Astrocyte (in vitro differentiated cells and primary cell): ENCODE data around the gene ECSIT. TPM values are rescaled to one million over a fixed set of nuclear protein-coding genes. Genes with fewer than 3 reads are reported as not detected.

Experiments used
- DNase-seq: peaks from one replicate; pipeline ENCODE4 v3.0.0-alpha.2; 2010; ENCODE audit warnings: low read depth
- FAIRE-seq: peaks from 2 replicates; lab custom pipeline; 2011; peaks lifted over from hg19 to GRCh38; lab: Jason Lieb, UNC
- H2AFZ ChIP-seq: 2 replicates; pipeline ENCODE4 v1.6.0; 2012; ENCODE audit warnings: low read depth, low read length, inconsistent platforms
- H3K27ac ChIP-seq: 2 replicates; pipeline ENCODE4 v1.5.1; 2011; ENCODE audit warnings: low read depth, low read length, inconsistent platforms
- H3K27me3 ChIP-seq: 2 replicates; pipeline ENCODE4 v1.6.0; 2011; ENCODE audit warnings: low read length, inconsistent platforms; ENCODE audit not compliant: insufficient read depth
- H3K36me3 ChIP-seq: 2 replicates; pipeline ENCODE4 v1.5.1; 2011; ENCODE audit warnings: low read length, inconsistent platforms; ENCODE audit not compliant: insufficient read depth
- H3K4me1 ChIP-seq: 2 replicates; pipeline ENCODE4 v1.5.1; 2011; ENCODE audit warnings: low read length, inconsistent platforms; ENCODE audit not compliant: insufficient read depth
- H3K4me2 ChIP-seq: 2 replicates; pipeline ENCODE4 v1.6.0; 2012; ENCODE audit warnings: low read length, inconsistent platforms
- H3K4me3 ChIP-seq: 2 replicates; pipeline ENCODE4 v1.5.1; 2011; ENCODE audit warnings: low read depth, mild to moderate bottlenecking, low read length, inconsistent platforms; ENCODE audit not compliant: insufficient read depth
- H3K79me2 ChIP-seq: 2 replicates; pipeline ENCODE4 v1.6.0; 2012; ENCODE audit warnings: mild to moderate bottlenecking, low read length, inconsistent platforms; ENCODE audit not compliant: insufficient read depth
- H3K9ac ChIP-seq: 2 replicates; pipeline ENCODE4 v1.6.0; 2012; ENCODE audit warnings: mild to moderate bottlenecking, low read length, inconsistent platforms
- H3K9me3 ChIP-seq: 2 replicates; pipeline ENCODE4 v1.5.1; 2012; ENCODE audit warnings: low read depth, mild to moderate bottlenecking, low read length, inconsistent platforms; ENCODE audit not compliant: insufficient read depth
- H4K20me1 ChIP-seq: 2 replicates; pipeline ENCODE4 v1.6.0; 2012; ENCODE audit warnings: low read length, inconsistent platforms; ENCODE audit not compliant: insufficient read depth
- H3K27ac Mint-ChIP-seq: one replicate; pipeline ENCODE4 v1.8.0; 2021; ENCODE audit warnings: mild to moderate bottlenecking, mixed read lengths; ENCODE audit not compliant: unreplicated experiment
- H3K27me3 Mint-ChIP-seq: one replicate; pipeline ENCODE4 v1.8.0; 2021; ENCODE audit warnings: low read depth, mixed read lengths; ENCODE audit not compliant: unreplicated experiment
- H3K36me3 Mint-ChIP-seq: one replicate; pipeline ENCODE4 v1.8.0; 2021; ENCODE audit warnings: low read depth, mixed read lengths; ENCODE audit not compliant: unreplicated experiment
- H3K4me1 Mint-ChIP-seq: one replicate; pipeline ENCODE4 v1.8.0; 2021; ENCODE audit warnings: low read depth, mixed read lengths; ENCODE audit not compliant: unreplicated experiment
- H3K4me3 Mint-ChIP-seq: one replicate; pipeline ENCODE4 v1.8.0; 2021; ENCODE audit warnings: mild to moderate bottlenecking, moderate library complexity, mixed read lengths; ENCODE audit not compliant: unreplicated experiment
- H3K9me3 Mint-ChIP-seq: one replicate; pipeline ENCODE4 v1.8.0; 2021; ENCODE audit warnings: mild to moderate bottlenecking, mixed read lengths; ENCODE audit not compliant: unreplicated experiment
- CTCF ChIP-seq: IDR thresholded peaks from 2 replicates; pipeline ENCODE4 v1.5.1; 2011; ENCODE audit warnings: low read depth, mild to moderate bottlenecking, inconsistent platforms, low read length, moderate library complexity; ENCODE audit not compliant: insufficient read depth
- EZH2 ChIP-seq: IDR thresholded peaks from 2 replicates; pipeline ENCODE4 v1.6.1; 2012; ENCODE audit warnings: mild to moderate bottlenecking, low read length, inconsistent platforms; ENCODE audit not compliant: insufficient read depth
- total RNA-seq: library from RNA; stranded (reverse); gene quantifications from 2 replicates; pipeline ENCODE4 v1.2.1, GENCODE V29; 2021

Gene ECSIT
- total RNA-seq, 1 donor from 2014 or later: 21.9 TPM

GRCh38 chr19:11480715-11481533 lies 48.0 kb downstream of the ECSIT start, which contains the start of gene ELAVL3:
Gene ELAVL3, minus strand, starts transcription at chr19:11481046. Its CDS starts 438 bp downstream, at chr19:11480608.
- DNase-seq: no peak
- FAIRE-seq: no peak
- Histone ChIP-seq H3K4me3 (no peak within 1 kb of the TSS), H3K4me1 (peaks cover 3% of the 10 kb centered on the region), H3K9me3 (no peaks in the 10 kb centered on the region), H3K9ac (no peak within 1 kb of the TSS), H3K27me3 (peaks cover 15% of the 10 kb centered on the region), H3K27ac (no peak within 1 kb of the TSS), H3K36me3 (no peaks in the 10 kb centered on the region), H2AFZ (peak within 1 kb of the TSS; percentile 41), H3K79me2 (no peaks in the 10 kb centered on the region), H3K4me2 (peak within 1 kb of the TSS; percentile 73), H4K20me1 (peaks cover 9% of the 10 kb centered on the region)
- TF ChIP-seq CTCF: no peak
- peak; percentile 19 for TF ChIP-seq EZH2
- no peaks in the 10 kb centered on the region for H3K4me1 Mint-ChIP-seq
- no peak within 1 kb of the TSS for H3K27ac Mint-ChIP-seq
- peak within 1 kb of the TSS; percentile 57 for H3K4me3 Mint-ChIP-seq
- peaks cover 1% of the 10 kb centered on the region for H3K9me3 Mint-ChIP-seq
- H3K36me3 Mint-ChIP-seq: peaks cover 8% of the 10 kb centered on the region
- peaks cover 31% of the 10 kb centered on the region for H3K27me3 Mint-ChIP-seq

- Histone ChIP-seq H3K9me3 (no peaks in the 10 kb centered on the region), H3K4me3 (no peak overlapping the region), H3K36me3 (no peaks in the 10 kb centered on the region), H4K20me1 (peaks cover 9% of the 10 kb centered on the region), H3K79me2 (no peaks in the 10 kb centered on the region), H2AFZ (no peak overlapping the region), H3K27ac (no peak overlapping the region), H3K9ac (no peak overlapping the region), H3K27me3 (peaks cover 15% of the 10 kb centered on the region), H3K4me2 (no peak overlapping the region), H3K4me1 (peaks cover 3% of the 10 kb centered on the region)
- DNase-seq: no peak
- no peak for FAIRE-seq
- Mint-ChIP-seq H3K27me3 (peaks cover 33% of the 10 kb centered on the region), H3K9me3 (peaks cover 1% of the 10 kb centered on the region), H3K4me3 (no peak overlapping the region), H3K27ac (no peak overlapping the region), H3K4me1 (no peaks in the 10 kb centered on the region), H3K36me3 (peaks cover 6% of the 10 kb centered on the region)
- no peak for TF ChIP-seq CTCF
- TF ChIP-seq EZH2: peak; percentile 89
Observed at GRCh38 chr19:11479898-11480714, 48.8 kb downstream of the ECSIT start.
